GM23338 (cell line): Measurements from ENCODE around the gene SRGAP1.

Source experiments
- CREB1 ChIP-seq: fragments of 250-450 bp; sonication (Bioruptor Pico); IDR thresholded peaks from 2 replicates; pipeline ENCODE4 v1.5.0; 2020; ENCODE audit warnings: low read depth, mild to moderate bottlenecking, moderate library complexity
- CTCF ChIP-seq, 2 experiments: fragments of 200-600 bp in 1 of 2; sonication (generic) in 1 of 2; conservative IDR thresholded peaks; 2 replicates each; pipeline versions ENCODE4 v1.5.1 to v1.6.1; 2016 to 2017; ENCODE audit warnings: antibody characterized with exemption in 2 of 2, low read depth in 2 of 2, mild to moderate bottlenecking in 2 of 2, moderate library complexity in 1 of 2
- EZH2 ChIP-seq: fragments of 200-600 bp; sonication (generic); IDR thresholded peaks from one replicate; pipeline ENCODE4 v1.8.0; 2017; ENCODE audit warnings: antibody characterized with exemption, mild to moderate bottlenecking, low read depth; ENCODE audit not compliant: unreplicated experiment
- EZH2phosphoT487 ChIP-seq: fragments of 200-600 bp; sonication (generic); IDR thresholded peaks from one replicate; pipeline ENCODE4 v1.8.1; 2018; ENCODE audit warnings: antibody characterized with exemption; ENCODE audit not compliant: unreplicated experiment
- JUNB ChIP-seq: IDR thresholded peaks from one replicate; pipeline ENCODE4 v1.6.1; 2016; ENCODE audit warnings: antibody characterized with exemption; ENCODE audit not compliant: unreplicated experiment
- NANOG ChIP-seq: IDR thresholded peaks from 2 replicates; pipeline ENCODE4 v1.6.1; 2016; ENCODE audit warnings: antibody characterized with exemption, borderline replicate concordance
- POLR2AphosphoS5 ChIP-seq: IDR thresholded peaks from 2 replicates; pipeline ENCODE4 v1.6.1; 2016; ENCODE audit warnings: antibody characterized with exemption, low read depth
- REST ChIP-seq: IDR thresholded peaks from one replicate; pipeline ENCODE4 v1.6.1; 2018; ENCODE audit warnings: antibody characterized with exemption; ENCODE audit not compliant: unreplicated experiment

GRCh38 chr12:64085996-64086395 is 241.5 kb downstream of the SRGAP1 start:
- TF ChIP-seq CTCF (conservative IDR thresholded peaks at IDR 0.05; ENCODE audit: low read depth in 2 of 2) (no peak), EZH2 (no peak), POLR2AphosphoS5 (no peak), NANOG (no peak), EZH2phosphoT487 (no peak), CREB1 (no peak), JUNB (no peak), REST (no peak)
